A673 (cell line): ENCODE results near the gene ME3.

ENCODE experiments used
- EZH2 ChIP-seq: fragments of 200-600 bp; sonication (generic); IDR thresholded peaks from 2 replicates; pipeline ENCODE4 v1.6.1; 2017; ENCODE audit warnings: borderline replicate concordance, low read depth, mild to moderate bottlenecking, mixed read lengths, antibody characterized with exemption, low read length; ENCODE audit not compliant: poor library complexity, severe bottlenecking
- TF ChIP-seq, protein P1 (sequence below): fragments of 300-800, 200-600 bp; sonication (generic); conservative IDR thresholded peaks from 2 replicates; pipeline ENCODE4 v1.5.1; 2017; ENCODE audit warnings: low read depth, mild to moderate bottlenecking, antibody characterized with exemption, low read length, moderate library complexity, mixed read lengths

DNA sequence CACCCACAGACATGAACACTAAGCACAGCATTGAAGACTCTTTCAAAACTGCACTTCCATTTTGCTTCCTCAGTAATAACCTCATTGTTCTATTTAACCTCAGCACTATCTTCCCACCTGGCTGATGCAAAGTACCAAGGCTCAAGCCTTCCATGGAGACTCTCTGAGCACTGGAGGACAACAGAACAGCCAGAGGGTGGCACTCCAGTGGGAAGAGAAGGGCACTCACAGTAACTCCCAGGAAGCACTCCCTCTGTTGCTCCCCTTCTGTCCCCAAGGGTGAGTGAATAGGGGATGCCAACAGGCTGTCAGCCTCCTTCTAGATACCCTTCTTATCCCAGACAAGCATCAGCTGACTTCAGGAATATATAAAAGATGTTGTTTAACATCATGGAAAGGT lies 3.5 kb downstream of the ME3 start:
- TF ChIP-seq, protein P1, sequence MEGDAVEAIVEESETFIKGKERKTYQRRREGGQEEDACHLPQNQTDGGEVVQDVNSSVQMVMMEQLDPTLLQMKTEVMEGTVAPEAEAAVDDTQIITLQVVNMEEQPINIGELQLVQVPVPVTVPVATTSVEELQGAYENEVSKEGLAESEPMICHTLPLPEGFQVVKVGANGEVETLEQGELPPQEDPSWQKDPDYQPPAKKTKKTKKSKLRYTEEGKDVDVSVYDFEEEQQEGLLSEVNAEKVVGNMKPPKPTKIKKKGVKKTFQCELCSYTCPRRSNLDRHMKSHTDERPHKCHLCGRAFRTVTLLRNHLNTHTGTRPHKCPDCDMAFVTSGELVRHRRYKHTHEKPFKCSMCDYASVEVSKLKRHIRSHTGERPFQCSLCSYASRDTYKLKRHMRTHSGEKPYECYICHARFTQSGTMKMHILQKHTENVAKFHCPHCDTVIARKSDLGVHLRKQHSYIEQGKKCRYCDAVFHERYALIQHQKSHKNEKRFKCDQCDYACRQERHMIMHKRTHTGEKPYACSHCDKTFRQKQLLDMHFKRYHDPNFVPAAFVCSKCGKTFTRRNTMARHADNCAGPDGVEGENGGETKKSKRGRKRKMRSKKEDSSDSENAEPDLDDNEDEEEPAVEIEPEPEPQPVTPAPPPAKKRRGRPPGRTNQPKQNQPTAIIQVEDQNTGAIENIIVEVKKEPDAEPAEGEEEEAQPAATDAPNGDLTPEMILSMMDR, result no peak
- no peak for TF ChIP-seq EZH2
